Measurements from ENCODE around the gene IRGC. TPM values are rescaled to one million over a fixed set of nuclear protein-coding genes. Genes with fewer than 3 reads are reported as not detected.

The IRGC gene
- polyA plus RNA-seq, 2 of the 4 experiments (the other 2 are of a cell fraction) = not detected

DNA sequence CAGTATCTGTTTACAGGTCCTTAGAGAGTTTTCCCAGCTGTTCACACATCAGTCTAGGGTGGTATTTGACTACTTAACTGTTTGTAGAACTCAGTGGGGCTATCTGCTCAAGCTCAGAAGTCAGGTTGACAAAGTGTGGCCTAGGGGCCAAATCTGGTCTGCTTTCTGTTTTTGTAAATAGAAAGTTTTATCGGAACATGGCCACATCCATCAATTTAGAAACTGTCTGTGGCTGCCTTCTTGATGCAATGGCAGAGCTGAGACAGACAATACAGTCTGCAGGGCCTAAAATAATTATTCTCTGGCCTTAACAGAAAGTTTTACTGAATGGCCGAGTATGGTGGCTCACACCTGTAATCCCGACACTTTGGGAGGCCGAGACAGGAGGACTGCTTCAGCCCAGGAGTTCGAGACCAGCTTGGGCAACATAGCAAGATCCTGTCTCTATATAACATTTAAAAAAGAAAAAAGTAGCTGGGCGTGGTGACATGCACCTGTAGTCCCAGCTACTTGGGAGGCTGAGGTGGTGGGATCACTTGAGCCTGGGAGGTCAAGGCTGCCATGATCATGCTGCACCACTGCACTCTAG is 36.5 kb downstream of the IRGC start:
- peak overlapping the region; percentile 94 to 99; a peak in 5 of 6 replicates for H3K27ac ChIP-seq
- POLR2A ChIA-PET = interaction anchor here (0.6 to 5.8 kb wide), 6 partner anchors 11 to 84 kb away, joined by 3 to 75 read pairs (median 4); partner anchors contain the start of genes KCNN4 and PLAUR
- CTCF ChIA-PET = interaction anchor here (0.6 to 22.3 kb wide), 9 partner anchors 10 to 608 kb away, joined by 3 to 565 read pairs (median 4); partner anchors contain the start of genes IRGQ, KCNN4 and ZNF576

DNA sequence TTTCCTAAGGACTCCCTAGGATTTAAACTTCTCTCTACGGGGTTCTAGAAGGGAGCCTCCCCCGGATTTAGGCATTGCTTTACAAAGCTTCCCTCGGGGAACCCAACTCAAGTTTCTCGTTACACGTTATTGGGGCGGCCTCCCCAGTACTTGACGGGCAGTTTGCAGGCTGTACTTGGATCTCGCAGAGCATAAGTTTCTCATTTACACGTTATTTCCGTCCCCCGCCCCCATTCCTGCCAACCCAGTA is 38.3 kb downstream of the IRGC start:
- TF ChIP-seq, protein P1, sequence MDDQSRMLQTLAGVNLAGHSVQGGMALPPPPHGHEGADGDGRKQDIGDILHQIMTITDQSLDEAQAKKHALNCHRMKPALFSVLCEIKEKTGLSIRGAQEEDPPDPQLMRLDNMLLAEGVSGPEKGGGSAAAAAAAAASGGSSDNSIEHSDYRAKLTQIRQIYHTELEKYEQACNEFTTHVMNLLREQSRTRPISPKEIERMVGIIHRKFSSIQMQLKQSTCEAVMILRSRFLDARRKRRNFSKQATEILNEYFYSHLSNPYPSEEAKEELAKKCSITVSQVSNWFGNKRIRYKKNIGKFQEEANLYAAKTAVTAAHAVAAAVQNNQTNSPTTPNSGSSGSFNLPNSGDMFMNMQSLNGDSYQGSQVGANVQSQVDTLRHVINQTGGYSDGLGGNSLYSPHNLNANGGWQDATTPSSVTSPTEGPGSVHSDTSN (IDR thresholded peaks at IDR 0.05) = no peak
- TF ChIP-seq HOXA7 (CRISPR knock-in tag; IDR thresholded peaks at IDR 0.05) = 0 out of 2 replicates have a peak, but pooled peaks have one; percentile 48

More for the DNA sequence above, 36.5 kb downstream of the IRGC start:
- FAIRE-seq (no peak), ATAC-seq (no peak), DNase-seq (ENCODE audit: low read depth in 1 of 2, low spot score in 1 of 2) (no peak)
- 91% methylated on average over 6 of the region's 6 CpGs for WGBS (ENCODE audit: missing lambda C conversion rate)
- TF ChIP-seq JUNB (IDR thresholded peaks at IDR 0.05) (no peak), KDM1A (IDR thresholded peaks at IDR 0.05; ENCODE audit: low read depth) (no peak), SREBF2 (IDR thresholded peaks at IDR 0.05) (no peak), MYC (IDR thresholded peaks at IDR 0.05; ENCODE audit: borderline replicate concordance, low read length) (no peak)
- TF ChIP-seq, protein P2, sequence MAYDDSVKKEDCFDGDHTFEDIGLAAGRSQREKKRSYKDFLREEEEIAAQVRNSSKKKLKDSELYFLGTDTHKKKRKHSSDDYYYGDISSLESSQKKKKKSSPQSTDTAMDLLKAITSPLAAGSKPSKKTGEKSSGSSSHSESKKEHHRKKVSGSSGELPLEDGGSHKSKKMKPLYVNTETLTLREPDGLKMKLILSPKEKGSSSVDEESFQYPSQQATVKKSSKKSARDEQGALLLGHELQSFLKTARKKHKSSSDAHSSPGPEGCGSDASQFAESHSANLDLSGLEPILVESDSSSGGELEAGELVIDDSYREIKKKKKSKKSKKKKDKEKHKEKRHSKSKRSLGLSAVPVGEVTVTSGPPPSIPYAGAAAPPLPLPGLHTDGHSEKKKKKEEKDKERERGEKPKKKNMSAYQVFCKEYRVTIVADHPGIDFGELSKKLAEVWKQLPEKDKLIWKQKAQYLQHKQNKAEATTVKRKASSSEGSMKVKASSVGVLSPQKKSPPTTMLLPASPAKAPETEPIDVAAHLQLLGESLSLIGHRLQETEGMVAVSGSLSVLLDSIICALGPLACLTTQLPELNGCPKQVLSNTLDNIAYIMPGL (CRISPR knock-in tag; IDR thresholded peaks at IDR 0.05; ENCODE audit: borderline replicate concordance) = no peak
- TF ChIP-seq, protein P3, sequence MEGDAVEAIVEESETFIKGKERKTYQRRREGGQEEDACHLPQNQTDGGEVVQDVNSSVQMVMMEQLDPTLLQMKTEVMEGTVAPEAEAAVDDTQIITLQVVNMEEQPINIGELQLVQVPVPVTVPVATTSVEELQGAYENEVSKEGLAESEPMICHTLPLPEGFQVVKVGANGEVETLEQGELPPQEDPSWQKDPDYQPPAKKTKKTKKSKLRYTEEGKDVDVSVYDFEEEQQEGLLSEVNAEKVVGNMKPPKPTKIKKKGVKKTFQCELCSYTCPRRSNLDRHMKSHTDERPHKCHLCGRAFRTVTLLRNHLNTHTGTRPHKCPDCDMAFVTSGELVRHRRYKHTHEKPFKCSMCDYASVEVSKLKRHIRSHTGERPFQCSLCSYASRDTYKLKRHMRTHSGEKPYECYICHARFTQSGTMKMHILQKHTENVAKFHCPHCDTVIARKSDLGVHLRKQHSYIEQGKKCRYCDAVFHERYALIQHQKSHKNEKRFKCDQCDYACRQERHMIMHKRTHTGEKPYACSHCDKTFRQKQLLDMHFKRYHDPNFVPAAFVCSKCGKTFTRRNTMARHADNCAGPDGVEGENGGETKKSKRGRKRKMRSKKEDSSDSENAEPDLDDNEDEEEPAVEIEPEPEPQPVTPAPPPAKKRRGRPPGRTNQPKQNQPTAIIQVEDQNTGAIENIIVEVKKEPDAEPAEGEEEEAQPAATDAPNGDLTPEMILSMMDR (IDR thresholded peaks at IDR 0.05) = no peak
- TF ChIP-seq, protein P4, sequence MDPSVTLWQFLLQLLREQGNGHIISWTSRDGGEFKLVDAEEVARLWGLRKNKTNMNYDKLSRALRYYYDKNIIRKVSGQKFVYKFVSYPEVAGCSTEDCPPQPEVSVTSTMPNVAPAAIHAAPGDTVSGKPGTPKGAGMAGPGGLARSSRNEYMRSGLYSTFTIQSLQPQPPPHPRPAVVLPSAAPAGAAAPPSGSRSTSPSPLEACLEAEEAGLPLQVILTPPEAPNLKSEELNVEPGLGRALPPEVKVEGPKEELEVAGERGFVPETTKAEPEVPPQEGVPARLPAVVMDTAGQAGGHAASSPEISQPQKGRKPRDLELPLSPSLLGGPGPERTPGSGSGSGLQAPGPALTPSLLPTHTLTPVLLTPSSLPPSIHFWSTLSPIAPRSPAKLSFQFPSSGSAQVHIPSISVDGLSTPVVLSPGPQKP (IDR thresholded peaks at IDR 0.05; ENCODE audit: low read depth, low read length) = no peak
- H3K4me1 ChIP-seq = peaks cover 40% of the 10 kb centered on the region
- H3K4me3 ChIP-seq = no peak overlapping the region
- peak overlapping the region; percentile 93 for H3K4me2 ChIP-seq
- H3K9me3 ChIP-seq = no peaks in the 10 kb centered on the region

DNA sequence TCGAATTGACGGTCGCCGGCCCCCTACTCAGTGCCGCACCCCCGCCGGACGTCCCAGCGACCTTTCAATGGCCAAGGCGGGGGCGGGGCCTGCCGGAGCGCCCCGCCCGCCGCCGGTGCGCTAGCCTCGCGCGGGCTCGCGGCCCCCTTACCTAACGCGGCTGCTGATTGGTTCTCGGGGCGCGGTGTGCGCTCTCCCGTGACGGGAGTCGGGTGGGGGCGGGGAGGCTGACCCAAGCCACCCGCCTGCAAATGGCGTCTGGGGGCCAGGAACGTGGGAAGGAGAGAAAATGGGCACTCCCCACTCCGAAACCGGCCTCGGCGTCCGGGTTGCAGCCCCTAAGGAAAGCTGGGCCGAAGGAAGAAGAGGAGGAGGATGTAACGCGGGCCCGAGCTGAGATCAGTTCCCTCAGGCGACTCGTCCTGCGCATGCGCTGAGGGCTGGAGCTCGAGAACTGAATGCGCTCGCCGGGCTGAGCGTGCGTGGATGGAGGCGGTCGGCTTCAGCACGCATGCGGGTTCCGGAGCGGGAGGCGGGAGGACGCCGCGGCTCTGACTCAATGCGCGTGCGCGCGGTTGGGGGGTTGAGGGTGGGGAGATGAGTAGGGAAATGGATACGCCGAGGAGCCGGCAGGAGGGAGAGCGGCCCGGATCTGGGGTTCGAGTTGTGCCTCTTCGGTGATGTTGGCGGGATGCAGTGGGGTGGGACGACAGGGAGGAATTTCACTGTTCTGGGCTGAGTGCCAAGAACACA is 38.8 kb downstream of the IRGC start, which contains the start of gene SMG9:
Gene SMG9, minus strand, starts transcription at position 460 of the 753 bp plus-strand sequence. CDS start 4,221 bp downstream, outside the sequence.
- CTCF ChIA-PET = interaction anchor here (0.6 to 22.3 kb wide), 5 partner anchors 14 to 110 kb away, joined by 3 to 565 read pairs (median 96); partner anchors contain the start of genes KCNN4 and PLAUR
- no peak for FAIRE-seq
- TF ChIP-seq PHF8 (IDR thresholded peaks at IDR 0.05; ENCODE audit: borderline replicate concordance, low read depth) (peak; percentile 91), POLR2A (IDR thresholded peaks at IDR 0.05; ENCODE audit: low read length) (peak; percentile 61), RFX5 (IDR thresholded peaks at IDR 0.05) (0 out of 2 replicates have a peak, but pooled peaks have one; percentile 24), BHLHE40 (IDR thresholded peaks at IDR 0.05; ENCODE audit: low read depth, low read length) (peak; percentile 33; the same call in 1 of the 2 replicates), ZSCAN20 (CRISPR knock-in tag; IDR thresholded peaks at IDR 0.05) (no peak), HOXA7 (CRISPR knock-in tag; IDR thresholded peaks at IDR 0.05) (no peak), EP300 (IDR thresholded peaks at IDR 0.05) (0 out of 5 replicates have a peak, but pooled peaks of 1 of the 2 experiments have one; percentile 12), MYC (IDR thresholded peaks at IDR 0.05; ENCODE audit: borderline replicate concordance, low read length) (no peak; the same call in 1 of the 2 replicates), MAZ (IDR thresholded peaks at IDR 0.05; ENCODE audit: borderline replicate concordance, low read depth, low read length) (no peak), HDAC2 (IDR thresholded peaks at IDR 0.05) (no peak), SMC3 (IDR thresholded peaks at IDR 0.05) (no peak)
- TF ChIP-seq, protein P3 (IDR thresholded peaks at IDR 0.05) = no peak
- TF ChIP-seq, protein P5, sequence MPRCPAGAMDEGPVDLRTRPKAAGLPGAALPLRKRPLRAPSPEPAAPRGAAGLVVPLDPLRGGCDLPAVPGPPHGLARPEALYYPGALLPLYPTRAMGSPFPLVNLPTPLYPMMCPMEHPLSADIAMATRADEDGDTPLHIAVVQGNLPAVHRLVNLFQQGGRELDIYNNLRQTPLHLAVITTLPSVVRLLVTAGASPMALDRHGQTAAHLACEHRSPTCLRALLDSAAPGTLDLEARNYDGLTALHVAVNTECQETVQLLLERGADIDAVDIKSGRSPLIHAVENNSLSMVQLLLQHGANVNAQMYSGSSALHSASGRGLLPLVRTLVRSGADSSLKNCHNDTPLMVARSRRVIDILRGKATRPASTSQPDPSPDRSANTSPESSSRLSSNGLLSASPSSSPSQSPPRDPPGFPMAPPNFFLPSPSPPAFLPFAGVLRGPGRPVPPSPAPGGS (IDR thresholded peaks at IDR 0.05) = peak; percentile 58; the same call in 1 of the 3 replicates

More for the DNA sequence above, 38.3 kb downstream of the IRGC start:
- no peak; a peak in 2 of 6 replicates for ATAC-seq
- ChIA-PET CTCF (interaction anchor here (0.6 to 22.3 kb wide), 5 partner anchors 14 to 109 kb away, joined by 3 to 565 read pairs (median 96); partner anchors contain the start of genes KCNN4 and PLAUR), POLR2A (interaction anchor here (1.0 to 5.8 kb wide), 10 partner anchors 9 to 181 kb away, joined by 3 to 75 read pairs (median 10); partner anchors contain the start of genes KCNN4, PLAUR and ZNF45)
- H3K4me3 ChIP-seq = peak overlapping the region; percentile 75
- peak overlapping the region; percentile 93 for H3K4me2 ChIP-seq
- 0% methylated on average over 10 of the region's 11 CpGs for WGBS (ENCODE audit: missing lambda C conversion rate)
- peaks cover 56% of the 10 kb centered on the region for H3K4me1 ChIP-seq
- H3K27ac ChIP-seq = peak overlapping the region; percentile 94 to 99
- no peaks in the 10 kb centered on the region for H3K9me3 ChIP-seq
- no peak for FAIRE-seq
- no peak for DNase-seq (ENCODE audit: low read depth in 1 of 2, low spot score in 1 of 2)

More for the DNA sequence above, 38.8 kb downstream of the IRGC start, which contains the start of gene SMG9:
- no peaks in the 10 kb centered on the region for H3K9me3 ChIP-seq
- peak within 1 kb of the TSS; percentile 75 for H3K4me3 ChIP-seq
- WGBS (ENCODE audit: missing lambda C conversion rate) = under 1% methylated on average over 65 of the region's 79 CpGs
- POLR2A ChIA-PET = interaction anchor here (0.6 to 5.8 kb wide), 16 partner anchors 9 to 315 kb away, joined by 3 to 75 read pairs (median 5); partner anchors contain the start of genes KCNN4, PLAUR, ZNF45 and ZNF575
- DNase-seq (ENCODE audit: low read depth in 1 of 2, low spot score in 1 of 2) (peak; percentile 99), ATAC-seq (peak; percentile 85 to 89)
- H3K4me1 ChIP-seq = peaks cover 61% of the 10 kb centered on the region
- peak within 1 kb of the TSS; percentile 93 for H3K4me2 ChIP-seq
- peak within 1 kb of the TSS; percentile 94 to 99 for H3K27ac ChIP-seq
